H1 (cell line): ENCODE measurements around the gene MATK. TPM values are rescaled to one million over a fixed set of nuclear protein-coding genes. Genes with fewer than 3 reads are reported as not detected.

Experiments used
- CTCF ChIA-PET: fragments of 300-600 bp; sonication (Branson Sonifier 250); formaldehyde crosslinking; loops from one replicate; lab custom pipeline; 2021; ENCODE audit not compliant: partially characterized antibody; lab: Charles Lee
- POLR2A ChIA-PET: fragments of 300-600 bp; sonication (Branson Sonifier 250); formaldehyde crosslinking; loops from one replicate; lab custom pipeline; 2021; ENCODE audit warnings: inconsistent platforms; ENCODE audit not compliant: partially characterized antibody; lab: Charles Lee
- DNase-seq, 2 experiments: peaks; one replicate each; pipeline versions ENCODE4 v3.0.0 to v3.0.0-alpha.2; 2010 to 2022; ENCODE audit warnings: low spot score in 2 of 2, low read depth in 1 of 2, mixed read lengths in 1 of 2
- FAIRE-seq: peaks from 2 replicates; lab custom pipeline; 2011; peaks lifted over from hg19 to GRCh38; lab: Jason Lieb, UNC
- H2AFZ ChIP-seq: 2 replicates; pipeline ENCODE4 v1.8.1; 2012; ENCODE audit warnings: low read length, inconsistent platforms
- H2AK5ac ChIP-seq: 2 replicates; pipeline ENCODE4 v1.6.1; 2013; ENCODE audit warnings: low read depth, low read length
- H2BK120ac ChIP-seq: replicated peaks from 2 replicates; pipeline ENCODE3; 2013; ENCODE audit warnings: low read depth, low read length, inconsistent platforms
- H2BK12ac ChIP-seq: 2 replicates; pipeline ENCODE4 v1.6.1; 2013; ENCODE audit warnings: low read depth, low read length
- H2BK15ac ChIP-seq: 2 replicates; pipeline ENCODE4 v1.6.1; 2013; ENCODE audit warnings: low read length
- H2BK20ac ChIP-seq: 2 replicates; pipeline ENCODE4 v1.6.1; 2013; ENCODE audit warnings: low read length
- H2BK5ac ChIP-seq: 2 replicates; pipeline ENCODE4 v1.6.1; 2013; ENCODE audit warnings: low read depth, low read length
- H3K14ac ChIP-seq: 2 replicates; pipeline ENCODE4 v1.6.1; 2013; ENCODE audit warnings: inconsistent platforms; ENCODE audit not compliant: insufficient read length
- H3K18ac ChIP-seq: 2 replicates; pipeline ENCODE4 v1.6.1; 2013; ENCODE audit warnings: low read length; ENCODE audit errors: extremely low read depth
- H3K23ac ChIP-seq: 2 replicates; pipeline ENCODE4 v1.6.1; 2013; ENCODE audit warnings: inconsistent platforms; ENCODE audit not compliant: insufficient read length
- H3K23me2 ChIP-seq: 2 replicates; pipeline ENCODE4 v1.6.1; 2013; ENCODE audit warnings: low read depth, low read length
- H3K27ac ChIP-seq: 2 replicates; pipeline ENCODE4 v1.6.1; 2011; ENCODE audit warnings: low read depth, low read length, inconsistent platforms
- H3K27me3 ChIP-seq, 4 experiments: replicated peaks in 1 of 4; 1 replicate in 1 of 4; 2 replicates in 3 of 4; pipeline versions ENCODE4 v1.6.1 to v1.8.1; 2011 to 2013; ENCODE audit warnings: low read length in 3 of 4, mild to moderate bottlenecking in 3 of 4, inconsistent platforms in 2 of 4, mixed read lengths in 2 of 4, moderate library complexity in 1 of 4; ENCODE audit not compliant: control insufficient read depth in 3 of 4, insufficient read depth in 3 of 4; ENCODE audit errors: extremely low read depth in 1 of 4
- H3K36me3 ChIP-seq, 4 experiments: 2 replicates each; pipeline versions ENCODE4 v1.6.1 to v1.8.1; 2011 to 2013; ENCODE audit warnings: mild to moderate bottlenecking in 4 of 4, low read length in 3 of 4, moderate library complexity in 2 of 4, control low read depth in 1 of 4, inconsistent platforms in 1 of 4; ENCODE audit not compliant: insufficient read depth in 4 of 4, control insufficient read depth in 2 of 4
- H3K4ac ChIP-seq: replicated peaks from 2 replicates; pipeline ENCODE3; 2013; ENCODE audit warnings: low read length, low read depth, mixed read lengths, inconsistent platforms; ENCODE audit not compliant: insufficient read length
- H3K4me1 ChIP-seq, 4 experiments: replicated peaks in 1 of 4; 1 replicate in 1 of 4; 2 replicates in 3 of 4; pipeline versions ENCODE4 v1.6.1 to v1.8.1; 2011 to 2013; ENCODE audit warnings: low read length in 3 of 4, inconsistent platforms in 2 of 4, mixed read lengths in 1 of 4; ENCODE audit not compliant: insufficient read depth in 4 of 4, control insufficient read depth in 3 of 4
- H3K4me2 ChIP-seq, 2 experiments: 2 replicates each; pipeline versions ENCODE4 v1.6.1 to v1.8.1; 2011 to 2013; ENCODE audit warnings: low read depth in 2 of 2, low read length in 2 of 2, control low read depth in 1 of 2, inconsistent platforms in 1 of 2, mild to moderate bottlenecking in 1 of 2; ENCODE audit not compliant: insufficient read depth in 1 of 2
- H3K4me3 ChIP-seq, 4 experiments: fragments of 200-600, 300-600 bp in 1 of 4; sonication (generic), shearing (Covaris generic), sonication (Bioruptor Twin) in 1 of 4; 2 replicates each; pipeline versions ENCODE4 v1.5.1 to v1.8.1; 2011 to 2016; ENCODE audit warnings: low read length in 4 of 4, low read depth in 3 of 4, control low read depth in 2 of 4, inconsistent platforms in 2 of 4, mild to moderate bottlenecking in 2 of 4, mixed read lengths in 1 of 4, moderate library complexity in 1 of 4; ENCODE audit not compliant: insufficient read depth in 2 of 4; ENCODE audit errors: extremely low read depth in 1 of 4
- H3K56ac ChIP-seq: replicated peaks from 2 replicates; pipeline ENCODE3; 2013; ENCODE audit warnings: low read depth, mild to moderate bottlenecking, mixed read lengths, low read length, inconsistent platforms; ENCODE audit not compliant: insufficient read length
- H3K79me1 ChIP-seq: 2 replicates; pipeline ENCODE4 v1.6.1; 2013; ENCODE audit warnings: low read depth, low read length, control low read depth
- H3K79me2 ChIP-seq, 2 experiments: 2 replicates each; pipeline versions ENCODE4 v1.6.1 to v1.8.1; 2012 to 2013; ENCODE audit warnings: low read length in 2 of 2, mild to moderate bottlenecking in 2 of 2, inconsistent platforms in 1 of 2; ENCODE audit not compliant: insufficient read depth in 2 of 2, control insufficient read depth in 1 of 2
- H3K9ac ChIP-seq, 4 experiments: replicated peaks in 1 of 4; 1 replicate in 1 of 4; 2 replicates in 3 of 4; pipeline versions ENCODE4 v1.6.1 to v1.8.1; 2011 to 2013; ENCODE audit warnings: low read depth in 3 of 4, low read length in 3 of 4, control low read depth in 2 of 4, mild to moderate bottlenecking in 2 of 4, moderate library complexity in 2 of 4, inconsistent platforms in 1 of 4; ENCODE audit errors: extremely low read depth in 1 of 4
- H3K9me3 ChIP-seq, 2 experiments: 2 replicates each; pipeline versions ENCODE4 v1.6.1 to v1.8.1; 2012 to 2013; ENCODE audit warnings: mild to moderate bottlenecking in 2 of 2, moderate library complexity in 2 of 2, control low read depth in 1 of 2, inconsistent platforms in 1 of 2, low read depth in 1 of 2, low read length in 1 of 2, mixed read lengths in 1 of 2; ENCODE audit not compliant: insufficient read depth in 2 of 2
- H4K20me1 ChIP-seq, 2 experiments: replicated peaks in 1 of 2; 2 replicates each; pipeline versions ENCODE3 to v1.8.1; 2011 to 2013; ENCODE audit warnings: inconsistent platforms in 2 of 2, low read length in 2 of 2, mild to moderate bottlenecking in 1 of 2; ENCODE audit not compliant: insufficient read depth in 2 of 2, control insufficient read depth in 1 of 2
- H4K5ac ChIP-seq: 2 replicates; pipeline ENCODE4 v1.6.1; 2013; ENCODE audit warnings: low read length, low read depth, mixed read lengths, inconsistent platforms; ENCODE audit not compliant: insufficient read length
- H4K8ac ChIP-seq: 2 replicates; pipeline ENCODE4 v1.8.0; 2013; ENCODE audit warnings: mild to moderate bottlenecking, moderate library complexity, low read length, inconsistent platforms; ENCODE audit not compliant: insufficient read depth; ENCODE audit errors: extremely low read depth
- H4K91ac ChIP-seq: replicated peaks from 2 replicates; pipeline ENCODE3; 2013; ENCODE audit warnings: low read length, mixed read lengths, inconsistent platforms; ENCODE audit not compliant: insufficient read length
- GABPA ChIP-seq: IDR thresholded peaks from 2 replicates; pipeline ENCODE4 v1.6.1; 2011; ENCODE audit warnings: mild to moderate bottlenecking, low read length, moderate library complexity, borderline replicate concordance; ENCODE audit not compliant: insufficient read depth
- POLR2A ChIP-seq, 2 experiments: IDR thresholded peaks; 1 replicate in 1 of 2; 2 replicates in 1 of 2; pipeline ENCODE4 v1.6.1; 2011; ENCODE audit warnings: low read depth in 2 of 2, low read length in 2 of 2, mild to moderate bottlenecking in 2 of 2; ENCODE audit errors: control extremely low read depth in 1 of 2
- WGBS, 2 experiments: shearing (Covaris generic) in 1 of 2; methylation state at CpG; one replicate each; pipeline versions ENCODE4 v1.1.6 to v1.1.7; 2013 to 2015; ENCODE audit warnings: low lambda C conversion rate in 2 of 2, mixed read lengths in 2 of 2, inconsistent platforms in 1 of 2, low coverage in 1 of 2, missing lambda C conversion rate in 1 of 2; ENCODE audit not compliant: insufficient replicate concordance in 2 of 2, insufficient coverage in 1 of 2, insufficient read length in 1 of 2; ENCODE audit errors: extremely low coverage in 1 of 2, missing lambda C conversion rate in 1 of 2; 5-methylcytosine and 5-hydroxymethylcytosine counted together
- polyA plus RNA-seq, 7 experiments: library from polyadenylated mRNA; depleted of rRNA in 3 of 7; stranded (reverse) in 5 of 7; unstranded in 2 of 7; fragments of >200 nt in 5 of 7; fragments of 200-250 nt in 2 of 7; gene quantifications; 1 replicate in 5 of 7; 2 replicates in 1 of 7; 4 replicates in 1 of 7; pipeline versions ENCODE4 v1.2.1 to v1.2.3, GENCODE V29; 2011 to 2013; ENCODE audit warnings: missing spikeins in 2 of 7, mixed read lengths in 2 of 7
- total RNA-seq: library from RNA; stranded (reverse); fragmentation: NEBNext Ultra II Directional; extraction: Animal tissue kit (Norgen Biotek cat#: 25700); gene quantifications from 2 replicates; pipeline ENCODE4 v1.2.1, GENCODE V29; 2021

The MATK gene
- total and polyA plus RNA-seq, 2 of the 8 experiments (the other 6 are each of a cell fraction or from before 2014, with no cell fraction given), result 20.5 to 21.4 TPM

GRCh38 chr19:3818918-3819317, 32.7 kb upstream of the MATK start:
- no peaks in the 10 kb centered on the region; a peak in 1 of 7 replicates for H3K4me1 ChIP-seq
- TF ChIP-seq POLR2A (IDR thresholded peaks at IDR 0.05; ENCODE audit: control extremely low read depth in 1 of 2, low read depth in 2 of 2, low read length in 2 of 2) (no peak), GABPA (0 out of 2 replicates have a peak, but pooled peaks have one; percentile 38)
- TF ChIP-seq, all 59 proteins: peak for 1
- peaks cover 0 to 5% (median under 1%) of the 10 kb centered on the region in 4 experiments; a peak in 3 of 7 replicates for H3K27me3 ChIP-seq
- no peak overlapping the region for H3K9ac ChIP-seq
- no peak overlapping the region for H3K4me3 ChIP-seq
- H3K9me3 ChIP-seq, result no peaks in the 10 kb centered on the region
- H3K23me2 ChIP-seq, result no peaks in the 10 kb centered on the region
- H3K4ac ChIP-seq, result no peak overlapping the region
- H3K79me2 ChIP-seq, result no peaks in the 10 kb centered on the region
- H3K56ac ChIP-seq, result no peak overlapping the region
- FAIRE-seq (no peak), DNase-seq (no peak)
- H4K91ac ChIP-seq, result no peak overlapping the region
- no peak overlapping the region for H4K5ac ChIP-seq
- no peak overlapping the region for H2BK20ac ChIP-seq
- no peaks in the 10 kb centered on the region for H3K36me3 ChIP-seq
- WGBS, 2 experiments, result 90% methylated on average over 22 of the region's 31 CpGs; no CpG with 5 or more reads in 1 of the 2 experiments
- no peaks in the 10 kb centered on the region for H3K79me1 ChIP-seq
- H2BK15ac ChIP-seq, result no peak overlapping the region
- no peak overlapping the region for H3K14ac ChIP-seq
- peaks cover 0 to 1% of the 10 kb centered on the region in 2 experiments for H4K20me1 ChIP-seq
- H3K18ac ChIP-seq, result no peak overlapping the region; the same call in 1 of the 2 replicates
- no peak overlapping the region for H3K23ac ChIP-seq
- no peak overlapping the region for H2BK5ac ChIP-seq
- CTCF ChIA-PET, result interaction anchor here (1.0 to 2.4 kb wide), 10 partner anchors 8 to 150 kb away, joined by 3 to 10 read pairs (median 4); no protein-coding TSS in a partner anchor
- peak overlapping the region; percentile 90; the same call in 1 of the 2 replicates for H4K8ac ChIP-seq
- no peak overlapping the region for H3K27ac ChIP-seq
- no peak overlapping the region for H2AK5ac ChIP-seq
- H3K4me2 ChIP-seq, result no peak overlapping the region
- POLR2A ChIA-PET, result interaction anchor here (0.6 to 1.4 kb wide), 4 partner anchors 10 to 166 kb away, joined by 3 to 9 read pairs (median 5); partner anchors contain the start of gene EEF2
- H2BK12ac ChIP-seq, result no peak overlapping the region
- no peak overlapping the region for H2AFZ ChIP-seq
- H2BK120ac ChIP-seq, result no peak overlapping the region
